GM18520 (cell line): Measurements from ENCODE around the gene NCOA7.
A peak's percentile ranks its signal among the peaks of the same experiment; 100 is the strongest.

Source experiments
- ATAC-seq: cut with Tn5 transposase; IDR thresholded peaks from one replicate; pipeline ENCODE4 v1.9.1; 2021; ENCODE audit not compliant: unreplicated experiment

The NCOA7 gene, protein sequence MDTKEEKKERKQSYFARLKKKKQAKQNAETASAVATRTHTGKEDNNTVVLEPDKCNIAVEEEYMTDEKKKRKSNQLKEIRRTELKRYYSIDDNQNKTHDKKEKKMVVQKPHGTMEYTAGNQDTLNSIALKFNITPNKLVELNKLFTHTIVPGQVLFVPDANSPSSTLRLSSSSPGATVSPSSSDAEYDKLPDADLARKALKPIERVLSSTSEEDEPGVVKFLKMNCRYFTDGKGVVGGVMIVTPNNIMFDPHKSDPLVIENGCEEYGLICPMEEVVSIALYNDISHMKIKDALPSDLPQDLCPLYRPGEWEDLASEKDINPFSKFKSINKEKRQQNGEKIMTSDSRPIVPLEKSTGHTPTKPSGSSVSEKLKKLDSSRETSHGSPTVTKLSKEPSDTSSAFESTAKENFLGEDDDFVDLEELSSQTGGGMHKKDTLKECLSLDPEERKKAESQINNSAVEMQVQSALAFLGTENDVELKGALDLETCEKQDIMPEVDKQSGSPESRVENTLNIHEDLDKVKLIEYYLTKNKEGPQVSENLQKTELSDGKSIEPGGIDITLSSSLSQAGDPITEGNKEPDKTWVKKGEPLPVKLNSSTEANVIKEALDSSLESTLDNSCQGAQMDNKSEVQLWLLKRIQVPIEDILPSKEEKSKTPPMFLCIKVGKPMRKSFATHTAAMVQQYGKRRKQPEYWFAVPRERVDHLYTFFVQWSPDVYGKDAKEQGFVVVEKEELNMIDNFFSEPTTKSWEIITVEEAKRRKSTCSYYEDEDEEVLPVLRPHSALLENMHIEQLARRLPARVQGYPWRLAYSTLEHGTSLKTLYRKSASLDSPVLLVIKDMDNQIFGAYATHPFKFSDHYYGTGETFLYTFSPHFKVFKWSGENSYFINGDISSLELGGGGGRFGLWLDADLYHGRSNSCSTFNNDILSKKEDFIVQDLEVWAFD

DNA sequence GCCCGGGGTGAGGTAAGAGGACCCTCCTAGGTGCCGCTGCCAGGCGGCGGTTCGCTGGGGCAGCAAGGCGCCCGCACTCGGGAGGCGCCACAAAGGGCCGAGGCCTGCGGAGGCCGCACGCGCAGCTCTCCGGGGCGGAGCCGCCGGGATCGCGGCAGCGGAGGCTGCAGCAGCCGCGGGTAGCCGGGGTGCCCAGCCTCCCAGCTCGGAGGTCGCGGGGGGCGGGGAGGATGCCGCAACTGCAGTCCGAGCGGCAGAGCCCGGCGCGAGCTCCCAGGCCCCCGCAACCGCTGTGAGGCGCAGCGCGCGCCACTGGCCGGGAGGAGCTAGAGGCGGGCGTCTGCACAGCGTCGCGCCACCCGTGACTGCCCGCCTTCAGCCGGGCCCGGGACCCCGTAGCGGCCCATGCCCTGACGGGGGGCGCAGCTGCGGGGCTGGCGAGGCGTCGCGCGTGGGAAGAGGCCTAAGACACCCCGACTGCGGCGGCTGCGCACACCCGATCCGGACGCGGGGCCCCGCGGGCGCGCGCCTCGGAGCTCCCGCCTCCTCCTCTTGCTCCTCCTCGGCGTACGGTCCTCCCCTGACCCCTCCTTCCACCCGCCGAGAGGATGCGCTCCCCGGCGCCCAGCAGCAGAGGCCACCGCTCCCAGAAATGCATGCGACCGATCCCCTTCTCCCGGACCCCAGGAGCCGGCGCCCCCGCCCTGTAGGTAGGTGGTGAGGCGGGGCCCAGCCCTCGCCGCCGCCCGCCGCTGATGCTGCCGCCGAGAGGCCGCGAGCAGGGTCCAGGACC is at the start of gene NCOA7:
Gene NCOA7, plus strand, starts transcription at position 603 of the 793 bp plus-strand sequence. CDS start 24,395 bp downstream, outside the sequence.
- peak; percentile 64 for ATAC-seq

DNA sequence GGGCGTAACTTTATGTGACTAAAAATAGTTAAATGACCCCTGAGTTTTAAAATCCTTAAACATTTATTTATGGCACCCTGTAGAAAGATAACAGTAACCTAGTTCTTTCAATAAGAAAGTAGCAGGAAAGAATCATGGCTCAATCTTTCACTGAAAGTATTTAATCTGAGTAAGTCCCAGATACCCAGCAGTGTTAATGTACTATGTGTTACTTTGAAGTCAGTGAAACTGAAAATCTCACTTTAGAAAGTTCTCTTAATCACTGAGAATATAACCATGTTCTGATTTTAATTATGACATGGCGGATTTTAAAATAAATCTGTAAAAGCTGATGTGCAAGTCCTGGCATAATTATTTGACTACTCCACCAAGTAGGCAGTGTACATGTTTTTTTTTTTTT is 49.4 kb upstream of the NCOA7 start:
- no peak for ATAC-seq

DNA sequence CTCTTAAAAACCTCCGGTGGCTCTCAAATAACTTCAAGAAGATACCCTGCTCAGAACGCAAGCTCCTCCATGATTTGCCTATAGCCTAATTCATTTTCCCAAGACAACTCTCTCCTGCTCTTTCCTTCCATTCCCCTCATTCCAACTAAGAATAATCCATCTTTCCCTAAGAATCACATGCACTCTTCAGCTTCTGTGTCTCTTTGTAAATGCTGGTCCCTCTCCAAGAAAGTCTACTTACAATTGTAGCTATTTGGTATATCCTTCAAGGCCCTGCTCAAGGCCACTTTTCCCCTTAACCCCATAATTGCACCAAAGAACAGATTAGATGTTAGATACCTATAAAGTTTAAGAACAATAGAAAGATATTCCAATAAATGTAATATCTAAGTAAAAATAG is 48.7 kb upstream of the NCOA7 start:
- ATAC-seq: no peak

DNA sequence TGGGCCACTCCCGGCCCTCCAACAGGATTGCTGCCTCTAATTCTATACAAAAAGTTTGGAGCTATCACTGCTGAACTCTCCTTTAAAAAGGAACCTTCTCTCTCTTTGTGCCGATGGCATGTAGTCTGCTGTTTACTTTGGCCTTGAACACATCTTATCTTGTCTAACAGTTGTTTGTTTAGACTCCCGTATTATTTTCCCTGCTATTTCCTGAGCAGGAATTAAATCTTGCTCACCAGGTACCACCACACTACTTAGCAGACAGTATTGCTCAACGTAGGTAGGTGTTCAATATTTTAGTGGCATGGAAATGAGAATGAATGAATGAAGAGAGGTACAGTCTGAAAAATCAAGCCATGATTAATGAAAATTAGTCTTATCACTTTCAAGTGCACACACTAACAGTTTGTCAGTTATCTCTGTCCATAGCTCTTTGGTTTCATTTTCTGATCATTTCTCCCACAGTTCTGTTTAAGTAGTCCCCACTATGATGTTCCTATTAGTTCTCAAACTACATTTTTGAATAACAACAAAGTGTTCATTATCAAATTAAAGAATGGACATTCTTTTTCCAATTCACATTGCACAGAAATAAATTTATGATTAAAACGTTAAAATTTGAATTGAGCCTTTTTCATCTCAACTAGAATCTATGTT is 48.2 kb upstream of the NCOA7 start:
- ATAC-seq: no peak

DNA sequence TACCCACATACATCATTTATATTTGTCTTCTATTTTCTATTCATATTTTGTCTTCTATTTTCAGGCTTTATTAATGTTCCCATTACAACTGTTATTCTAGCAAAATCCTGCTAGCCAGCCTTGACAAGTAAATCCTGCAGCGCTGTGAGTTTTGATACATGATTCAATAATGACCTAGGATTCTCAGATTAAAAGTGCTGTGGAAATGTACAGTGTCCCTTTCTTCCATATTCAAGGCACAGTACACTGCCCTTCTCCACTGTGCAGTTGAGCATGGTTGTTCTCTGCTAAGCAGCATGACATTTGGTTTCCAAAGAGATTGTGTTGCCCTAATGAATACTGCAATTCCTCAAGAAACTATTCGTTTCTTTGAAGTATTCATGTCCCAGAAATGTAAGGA is 47.2 kb upstream of the NCOA7 start:
- no peak for ATAC-seq

DNA sequence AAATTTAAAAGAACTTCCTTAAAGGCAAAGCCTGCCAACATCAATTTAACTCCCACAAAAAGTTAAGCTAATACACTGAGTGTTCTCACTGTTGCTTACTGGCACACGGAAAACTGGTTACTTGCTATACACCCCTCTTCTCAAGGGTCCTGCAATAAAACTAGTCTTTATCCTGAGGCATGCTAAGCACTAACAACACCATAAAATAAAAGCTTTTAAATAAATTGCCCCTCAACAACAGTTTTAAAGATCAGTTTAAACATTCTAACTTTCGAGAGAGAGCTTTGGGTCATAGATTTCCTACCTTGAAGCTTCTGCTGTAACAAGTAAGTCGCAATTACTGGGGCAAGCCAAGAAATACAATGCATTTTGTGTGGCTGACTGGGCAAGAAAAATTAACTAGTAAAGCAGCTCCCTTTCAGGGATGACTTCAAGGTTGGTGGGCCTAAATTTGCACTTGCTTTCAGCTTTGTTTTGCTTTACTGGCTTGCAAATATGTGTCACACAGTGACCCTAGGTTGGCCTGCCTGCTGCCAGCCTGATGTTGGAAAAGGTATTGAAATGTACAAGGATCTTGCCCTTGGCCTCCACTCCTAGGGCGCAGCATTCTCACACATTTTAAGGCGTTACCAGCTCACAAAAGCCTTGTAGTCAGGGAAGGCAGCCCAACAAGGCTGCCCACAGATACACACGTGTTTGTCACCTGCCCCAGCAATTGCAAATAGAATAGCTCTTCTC is 45.3 kb upstream of the NCOA7 start:
- ATAC-seq: no peak

DNA sequence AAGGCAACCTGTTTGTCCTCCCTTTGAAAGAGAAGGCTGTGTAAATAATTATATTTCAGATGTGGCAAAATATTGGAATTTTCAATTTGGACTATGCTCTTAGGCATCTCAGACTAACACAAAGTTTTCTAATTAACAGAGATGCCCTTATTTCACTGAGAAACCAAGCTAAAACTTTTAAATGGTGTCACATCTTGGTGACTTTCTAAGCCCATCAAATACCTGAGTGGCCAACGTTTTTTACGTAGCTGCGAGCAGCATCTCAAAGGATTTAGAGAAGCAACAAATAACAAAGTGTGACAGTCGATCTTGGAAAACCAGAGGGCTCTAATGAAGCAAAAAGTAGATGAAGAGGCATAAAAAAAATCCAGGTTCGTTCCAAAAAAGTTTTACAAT is 44.7 kb upstream of the NCOA7 start:
- ATAC-seq: no peak

DNA sequence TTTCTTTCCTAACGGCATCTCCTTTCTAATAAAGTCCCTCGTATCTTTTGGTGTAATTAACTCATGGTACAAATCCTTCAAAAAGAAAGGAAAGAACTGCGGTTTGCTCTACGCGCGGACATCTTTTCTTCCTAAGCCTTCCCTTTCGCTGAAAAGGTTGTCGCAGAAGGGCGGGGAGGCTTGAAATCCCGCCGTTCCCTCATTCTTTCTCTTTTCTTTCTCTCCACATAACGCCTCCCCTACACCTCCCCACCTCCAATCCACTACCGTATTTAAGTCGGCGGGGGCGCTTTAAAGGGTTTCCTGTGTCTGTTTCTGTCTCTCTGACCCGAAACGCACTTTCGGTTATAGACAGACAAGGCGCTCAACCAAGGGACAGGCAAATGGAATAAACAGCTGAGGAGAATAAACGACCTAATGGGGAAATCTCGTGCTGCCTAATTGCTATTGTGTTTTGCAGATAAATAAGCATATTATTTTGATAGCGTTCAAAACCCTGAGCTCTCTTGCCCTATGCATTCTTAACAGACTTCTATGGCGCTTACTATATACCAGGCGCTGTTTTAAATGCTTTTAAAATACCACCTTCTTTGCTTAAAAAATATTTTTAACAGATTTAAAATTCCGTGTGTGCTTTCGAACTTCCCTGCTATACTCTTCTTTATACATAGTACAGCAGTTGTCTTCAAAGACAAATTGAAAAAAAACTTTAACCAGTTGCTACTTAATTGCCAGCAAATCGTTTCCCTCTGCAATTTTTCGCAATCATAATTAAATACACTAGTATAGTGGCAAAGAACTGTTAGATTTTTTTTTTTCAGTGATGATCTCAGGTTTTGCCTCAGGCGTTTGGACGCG is 43.8 kb upstream of the NCOA7 start:
- ATAC-seq: peak; percentile 29

DNA sequence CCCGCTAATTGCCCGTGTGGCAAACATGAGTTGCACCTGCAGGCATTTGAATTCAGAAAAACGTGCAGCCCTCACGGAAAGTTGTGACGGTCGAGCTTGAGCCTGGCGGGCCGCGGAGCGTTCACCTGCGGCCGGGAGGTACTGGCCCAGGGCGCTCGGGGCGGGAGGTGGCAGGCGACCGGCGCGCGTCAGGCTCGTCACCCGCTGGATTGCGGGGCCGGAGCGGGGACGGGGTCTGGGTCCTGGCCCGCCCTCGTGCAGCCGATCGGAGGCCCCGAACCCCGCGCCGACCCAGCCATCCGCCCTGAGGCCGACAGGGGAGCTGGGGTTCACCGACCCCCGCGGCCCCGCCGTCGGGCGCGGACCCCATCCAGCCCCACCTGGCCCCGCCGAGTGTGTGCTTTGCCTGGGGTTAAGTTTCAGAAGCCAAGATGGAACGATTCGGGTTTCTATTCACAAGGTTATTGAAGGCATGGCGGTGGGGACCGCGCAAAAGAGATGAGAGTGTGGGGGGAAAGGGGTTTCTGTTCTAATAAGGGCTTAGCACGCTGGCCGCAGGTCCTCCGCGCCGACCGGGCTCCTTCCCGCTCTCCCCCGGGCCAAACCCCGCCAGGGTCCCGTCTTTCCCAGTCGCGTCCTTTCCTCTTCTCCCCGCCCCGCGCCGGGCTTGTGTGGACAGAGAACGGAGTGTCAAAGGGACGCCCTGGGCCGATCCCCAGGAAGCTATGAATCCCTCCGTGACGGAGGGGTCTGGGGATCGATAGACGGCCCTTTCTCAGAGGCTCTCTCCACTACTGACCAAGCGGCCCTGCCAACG is 43.0 kb upstream of the NCOA7 start:
- ATAC-seq: no peak

DNA sequence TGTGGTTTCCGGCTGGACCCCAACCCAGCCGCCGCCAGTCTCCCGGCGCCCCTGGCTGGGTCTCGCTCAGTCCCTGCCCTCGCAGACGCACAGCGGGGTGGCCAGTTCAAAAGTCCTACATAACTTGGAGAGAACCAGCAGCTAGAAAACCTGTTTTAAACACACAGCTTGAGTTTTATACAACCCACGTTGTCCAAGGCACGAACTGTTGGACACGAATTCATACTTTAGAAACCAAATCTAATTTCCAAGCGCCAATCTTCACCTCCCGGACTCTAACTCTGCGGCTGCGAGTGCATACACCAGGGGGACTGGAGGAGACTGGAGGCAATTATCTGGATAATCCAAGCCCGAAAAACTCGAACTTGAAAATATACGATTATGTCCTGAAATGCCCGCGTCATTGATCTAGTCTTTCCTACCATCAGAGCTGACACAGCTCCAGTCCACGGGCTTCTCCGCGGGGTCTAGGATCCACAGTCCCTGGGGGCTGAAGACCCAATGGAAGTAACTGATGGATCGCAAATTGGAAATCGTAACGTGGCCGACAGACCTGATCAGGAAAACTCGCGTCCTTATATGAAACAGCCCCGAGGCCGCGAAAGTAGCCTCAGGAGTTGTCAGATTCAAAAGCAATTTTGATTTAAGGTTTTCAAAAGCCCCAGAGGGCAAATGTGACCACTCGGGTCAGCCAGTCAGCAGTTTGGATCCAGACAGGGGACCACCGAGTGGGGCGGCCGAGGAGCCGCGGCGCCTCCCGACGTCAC is 42.2 kb upstream of the NCOA7 start:
- ATAC-seq: no peak

DNA sequence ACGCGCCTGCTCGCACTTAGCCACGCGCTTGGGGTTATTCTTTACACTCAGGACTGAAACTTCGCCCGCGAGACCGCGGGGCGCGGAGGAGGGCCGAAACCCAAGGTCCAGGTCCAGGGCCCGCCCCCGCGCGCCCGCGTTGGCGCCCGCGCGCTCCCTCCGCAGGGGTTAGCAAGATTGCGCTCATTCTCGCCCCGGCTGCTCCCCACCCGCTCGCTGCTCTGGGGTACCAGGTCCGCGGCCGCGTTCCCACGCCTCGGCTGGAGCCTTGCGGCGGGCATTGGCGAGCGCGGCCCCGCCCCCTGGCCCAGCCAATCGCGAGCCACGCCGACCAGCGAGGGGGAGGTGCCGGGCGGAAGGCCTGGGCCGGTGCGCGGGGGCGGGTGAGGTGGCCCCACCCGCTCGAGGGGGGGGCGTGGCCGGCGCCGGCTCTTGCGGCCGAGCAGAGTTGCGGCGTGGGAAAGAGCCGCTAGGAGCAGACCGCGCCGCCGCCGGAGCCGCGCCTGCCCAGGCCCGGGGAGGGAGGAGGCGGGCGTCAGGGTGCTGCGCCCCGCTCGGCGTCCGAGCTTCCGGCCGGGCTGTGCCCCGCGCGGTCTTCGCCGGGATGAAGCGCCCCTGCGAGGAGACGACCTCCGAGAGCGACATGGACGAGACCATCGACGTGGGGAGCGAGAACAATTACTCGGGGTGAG is 41.4 kb upstream of the NCOA7 start, which contains the start of gene HEY2:
Gene HEY2, plus strand, starts transcription at position 460 of the 692 bp plus-strand sequence. Its CDS starts 145 bp downstream, at position 605.
- ATAC-seq: peak; percentile 71

DNA sequence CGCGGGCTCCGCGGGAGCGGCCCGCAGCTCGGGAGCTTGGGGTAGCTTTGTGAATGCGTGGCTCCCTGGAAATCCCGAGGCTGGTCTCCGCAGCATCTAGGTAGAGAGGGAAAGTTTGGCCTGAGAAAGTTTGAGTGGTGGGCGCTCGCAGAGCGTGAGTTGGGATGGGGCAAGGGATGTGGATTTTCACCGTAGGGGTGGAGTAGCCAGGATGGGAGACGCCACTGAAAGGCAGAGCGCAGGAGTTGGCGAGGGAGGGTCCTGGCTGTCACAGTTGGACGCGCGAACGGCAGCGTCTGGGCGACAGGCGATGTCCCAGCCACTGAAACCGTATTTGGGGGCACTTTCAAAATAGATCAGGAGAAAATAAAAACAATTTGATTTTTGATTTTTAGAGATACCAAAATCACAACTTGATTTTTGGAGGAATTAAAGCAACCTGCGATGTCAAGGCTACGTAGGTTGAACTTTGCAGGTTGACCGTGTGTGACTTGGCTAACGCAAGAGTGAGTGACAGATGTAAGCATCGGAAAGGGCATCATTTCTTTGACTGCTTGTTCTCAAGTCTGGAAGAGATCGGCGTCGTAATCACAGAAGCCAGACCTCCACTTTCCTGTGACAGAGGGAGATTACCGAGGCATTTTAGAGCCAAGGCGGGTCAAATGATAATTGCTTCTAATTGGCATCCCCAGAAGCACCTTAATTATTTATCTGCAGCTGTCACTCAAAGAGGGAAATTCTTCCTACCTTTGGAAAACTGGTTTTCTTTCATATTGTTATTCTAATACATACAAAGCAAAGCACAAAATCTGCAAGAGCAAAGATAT is 40.7 kb upstream of the NCOA7 start:
- no peak for ATAC-seq

DNA sequence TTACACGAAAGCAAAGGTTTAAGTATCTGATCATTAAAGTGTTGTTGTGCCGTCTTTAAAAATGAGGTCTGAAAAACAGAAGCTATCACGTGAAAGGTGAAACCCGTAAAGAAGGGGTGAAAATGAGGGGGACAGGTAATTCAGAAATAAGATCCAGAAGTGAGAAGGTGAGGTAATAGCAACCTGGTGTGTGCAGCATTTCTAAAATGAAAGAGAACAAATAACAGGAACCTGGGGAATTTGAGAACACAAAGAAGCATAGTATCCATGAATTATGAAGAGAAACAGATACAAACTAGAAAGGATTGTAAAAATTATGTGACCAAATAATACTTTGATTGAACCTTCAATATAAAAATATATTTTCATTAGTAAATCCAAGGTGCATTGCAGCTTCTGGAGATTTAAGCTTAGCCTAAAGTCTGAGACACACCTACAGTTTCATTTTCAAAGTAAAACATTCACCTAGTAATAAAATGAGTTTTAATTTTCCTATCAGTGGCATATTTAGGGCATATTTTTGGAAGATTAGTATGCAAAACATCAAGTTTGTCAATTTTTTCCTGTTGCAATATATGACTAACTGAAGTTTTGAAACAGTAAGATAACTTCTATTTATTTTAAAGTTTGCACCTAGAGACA is 39.9 kb upstream of the NCOA7 start:
- ATAC-seq: no peak

DNA sequence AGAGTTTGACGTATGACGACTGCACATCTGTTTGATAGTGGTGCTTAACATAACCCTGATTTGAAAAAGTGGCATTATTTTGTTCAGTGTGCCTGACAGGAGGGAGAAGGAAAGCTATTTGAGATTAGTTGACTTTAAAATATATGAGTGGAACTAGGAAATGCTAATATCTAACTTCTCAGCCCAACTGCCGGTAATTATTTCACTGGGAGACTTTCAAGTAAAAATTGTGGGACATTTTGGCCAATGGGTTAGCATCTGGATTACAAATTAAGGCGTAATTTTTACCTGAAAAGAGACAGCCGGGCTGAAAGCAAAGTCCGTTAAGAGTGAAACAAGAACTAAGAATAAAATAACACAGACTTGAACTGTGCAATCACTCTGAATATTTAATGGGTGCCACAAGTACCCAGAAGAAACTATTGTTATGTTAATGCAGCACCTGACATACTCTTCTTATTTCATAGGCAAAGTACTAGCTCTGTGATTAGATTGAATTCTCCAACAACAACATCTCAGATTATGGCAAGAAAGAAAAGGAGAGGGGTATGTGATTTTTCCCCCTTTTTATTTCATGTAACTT is 39.3 kb upstream of the NCOA7 start:
- ATAC-seq: peak; percentile 17

DNA sequence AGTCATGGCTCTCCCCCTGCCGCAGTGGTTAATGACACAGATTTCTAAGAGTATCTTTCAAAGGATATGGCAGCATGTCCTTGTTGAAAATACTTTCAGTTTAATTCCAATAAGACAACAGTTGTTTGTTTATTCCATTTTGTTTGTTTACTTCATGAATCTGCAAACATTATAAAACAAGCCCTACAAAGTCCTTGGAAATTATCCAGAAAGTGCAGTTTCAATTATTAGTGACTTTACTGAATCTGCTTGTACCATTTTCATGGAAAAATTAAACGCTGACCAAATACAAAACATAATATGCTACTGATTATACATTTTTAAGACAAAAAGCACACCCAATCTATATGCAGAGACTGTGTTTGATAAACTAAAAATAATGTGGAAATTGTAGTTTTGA is 38.0 kb upstream of the NCOA7 start:
- no peak for ATAC-seq
